Panc1 (cell line): ENCODE results near the gene CASP4. TPM values are rescaled to one million over a fixed set of nuclear protein-coding genes. Genes with fewer than 3 reads are reported as not detected.

ENCODE experiments used
- ATAC-seq: fragments of 200-7000 bp; cut with Tn5 transposase; 2 replicates; pipeline ENCODE4 v1.9.1; 2020; ENCODE audit warnings: mild to moderate bottlenecking, moderate library complexity
- BruUV-seq: library from RNA; stranded (reverse); fragments of 400-500 nt; replicated peaks from 2 replicates; lab custom pipeline; 2021; lab: Mats Ljungman, UMichigan
- CTCF ChIA-PET: fragments of 300-600 bp; sonication (Branson Sonifier 250); formaldehyde crosslinking; loops from one replicate; lab custom pipeline; 2022; ENCODE audit warnings: antibody characterized with exemption; lab: Charles Lee
- POLR2A ChIA-PET: fragments of 300-600 bp; sonication (Branson Sonifier 250); formaldehyde crosslinking; loops from one replicate; lab custom pipeline; 2022; ENCODE audit warnings: antibody characterized with exemption; lab: Charles Lee
- DNase-seq: peaks from one replicate; pipeline ENCODE4 v3.0.0-alpha.2; 2010; ENCODE audit warnings: low read depth, low spot score
- H3K27ac ChIP-seq: 2 replicates; pipeline ENCODE4 v1.5.1; 2011; ENCODE audit warnings: mild to moderate bottlenecking, low read length, inconsistent platforms
- H3K27me3 ChIP-seq: fragments of 200-500 bp; sonication (Bioruptor generic); 2 replicates; pipeline ENCODE4 v1.6.0; 2014; ENCODE audit warnings: low read length, inconsistent platforms; ENCODE audit not compliant: control insufficient read depth, insufficient read depth
- H3K36me3 ChIP-seq: fragments of 200-500 bp; sonication (Bioruptor generic); 2 replicates; pipeline ENCODE4 v1.5.1; 2014; ENCODE audit warnings: inconsistent platforms, mild to moderate bottlenecking, low read length, moderate library complexity; ENCODE audit not compliant: control insufficient read depth, insufficient read depth
- H3K4me1 ChIP-seq: 2 replicates; pipeline ENCODE4 v1.5.1; 2011; ENCODE audit warnings: inconsistent platforms, mild to moderate bottlenecking, low read length, moderate library complexity; ENCODE audit not compliant: control insufficient read depth, insufficient read depth
- H3K4me3 ChIP-seq, 2 experiments: 2 replicates each; pipeline ENCODE4 v1.5.1; 2011 to 2012; ENCODE audit warnings: low read depth in 2 of 2, low read length in 2 of 2, mild to moderate bottlenecking in 2 of 2, inconsistent platforms in 1 of 2, moderate library complexity in 1 of 2
- H3K9me3 ChIP-seq: fragments of 200-500 bp; sonication (Bioruptor generic); 2 replicates; pipeline ENCODE4 v1.5.1; 2014; ENCODE audit warnings: low read depth, mild to moderate bottlenecking, inconsistent platforms, low read length, moderate library complexity; ENCODE audit not compliant: control insufficient read depth, insufficient read depth
- CTCF ChIP-seq: fragments of 450-650 bp; IDR thresholded peaks from 2 replicates; pipeline ENCODE4 v1.5.1; 2017; ENCODE audit warnings: mild to moderate bottlenecking
- POLR2AphosphoS5 ChIP-seq: IDR thresholded peaks from 2 replicates; pipeline ENCODE4 v1.6.1; 2012; ENCODE audit warnings: mild to moderate bottlenecking, low read depth, low read length, moderate library complexity
- REST ChIP-seq, 2 experiments: IDR thresholded peaks; 2 replicates each; pipeline ENCODE4 v1.6.1; 2011 to 2012; ENCODE audit warnings: low read depth in 2 of 2, control low read depth in 1 of 2, low read length in 1 of 2, mild to moderate bottlenecking in 1 of 2, moderate library complexity in 1 of 2; ENCODE audit not compliant: insufficient read depth in 1 of 2
- SIN3A ChIP-seq: IDR thresholded peaks from 2 replicates; pipeline ENCODE4 v1.6.1; 2012; ENCODE audit warnings: low read depth, mild to moderate bottlenecking, low read length, moderate library complexity, borderline replicate concordance; ENCODE audit not compliant: insufficient read depth
- TCF7L2 ChIP-seq: IDR thresholded peaks from 2 replicates; pipeline ENCODE4 v1.6.1; 2011; ENCODE audit warnings: mild to moderate bottlenecking, low read depth, low read length, inconsistent platforms
- in situ Hi-C: cut with HindIII; loops from 2 replicates; pipeline ENCODE4 v1.10.0; 2016; ENCODE audit warnings: low sequenced_read_pairs, low pct_unique_long_range_greater_than_20kb
- intact Hi-C: fragments of 100-400 bp; cut with micrococcal nuclease; formaldehyde crosslinking; loops from one replicate; pipeline ENCODE4 v1.10.0; 2022; ENCODE audit not compliant: unreplicated experiment
- total RNA-seq: library from RNA; stranded (reverse); gene quantifications from one replicate; pipeline ENCODE4 v1.2.1, GENCODE V29; 2021; ENCODE audit not compliant: unreplicated experiment

CASP4 gene
- total RNA-seq, 1 experiment from 2014 or later, result 25.8 TPM

- CTCF ChIA-PET, result no interaction called here
- intact Hi-C loops, result no loop called here
- no peaks in the 10 kb centered on the region for H3K9me3 ChIP-seq
- H3K4me3 ChIP-seq, result no peak overlapping the region
- in situ Hi-C loops, result no loop called here
- no TSS peak for BruUV-seq
- POLR2A ChIA-PET, result no interaction called here
- no peak for DNase-seq
- no peaks in the 10 kb centered on the region for H3K36me3 ChIP-seq
- ATAC-seq, result no peak
- TF ChIP-seq REST (IDR thresholded peaks at IDR 0.05; ENCODE audit: insufficient read depth in 1 of 2, low read depth in 2 of 2, low read length in 1 of 2) (no peak), POLR2AphosphoS5 (no peak), CTCF (no peak)
- H3K27ac ChIP-seq, result no peak overlapping the region
- no peaks in the 10 kb centered on the region for H3K27me3 ChIP-seq
- no peaks in the 10 kb centered on the region for H3K4me1 ChIP-seq
Measured at GRCh38 chr11:105004021-105004420, 35.6 kb upstream of the CASP4 start.

GRCh38 chr11:105003151-105003550 is 34.8 kb upstream of the CASP4 start:
- H3K27ac ChIP-seq, result no peak overlapping the region
- no TSS peak for BruUV-seq
- no peak for TF ChIP-seq POLR2AphosphoS5
- no peak for TF ChIP-seq SIN3A
- no peak for TF ChIP-seq REST (IDR thresholded peaks at IDR 0.05; ENCODE audit: insufficient read depth in 1 of 2, low read depth in 2 of 2, low read length in 1 of 2)
- TF ChIP-seq CTCF, result no peak
- no peak for TF ChIP-seq TCF7L2
- H3K27me3 ChIP-seq, result no peaks in the 10 kb centered on the region
- no peak for DNase-seq
- H3K36me3 ChIP-seq, result no peaks in the 10 kb centered on the region
- no peak overlapping the region for H3K4me3 ChIP-seq
- no peaks in the 10 kb centered on the region for H3K9me3 ChIP-seq
- CTCF ChIA-PET, result no interaction called here
- POLR2A ChIA-PET, result no interaction called here
- H3K4me1 ChIP-seq, result no peaks in the 10 kb centered on the region
- in situ Hi-C loops, result no loop called here
- ATAC-seq, result no peak
- intact Hi-C loops, result no loop called here
